Caki2 (cell line): ENCODE measurements around the gene SLC6A19. TPM values are rescaled to one million over a fixed set of nuclear protein-coding genes. Genes with fewer than 3 reads are reported as not detected.
"Not testable (repeated sequence)": the region's sequence is repeated elsewhere in the genome, so short reads cannot be mapped to it uniquely, and the experiment has no call there.

Source experiments
- DNase-seq: peaks from one replicate; pipeline ENCODE4 v3.0.0-alpha.2; 2015; ENCODE audit warnings: low read depth
- in situ Hi-C: cut with HindIII; loops from 2 replicates; pipeline ENCODE4 v1.10.0; 2016; ENCODE audit warnings: low sequenced_read_pairs, low pct_unique_long_range_greater_than_20kb, mixed read lengths
- total RNA-seq: library from RNA; depleted of rRNA; stranded (reverse); fragments of >200 nt; shearing (Covaris generic); gene quantifications from 2 replicates; pipeline ENCODE4 v1.2.3, GENCODE V29; 2014; ENCODE audit warnings: low replicate concordance

SLC6A19 gene
- total RNA-seq, 1 experiment from 2014 or later, result not detected

DNA sequence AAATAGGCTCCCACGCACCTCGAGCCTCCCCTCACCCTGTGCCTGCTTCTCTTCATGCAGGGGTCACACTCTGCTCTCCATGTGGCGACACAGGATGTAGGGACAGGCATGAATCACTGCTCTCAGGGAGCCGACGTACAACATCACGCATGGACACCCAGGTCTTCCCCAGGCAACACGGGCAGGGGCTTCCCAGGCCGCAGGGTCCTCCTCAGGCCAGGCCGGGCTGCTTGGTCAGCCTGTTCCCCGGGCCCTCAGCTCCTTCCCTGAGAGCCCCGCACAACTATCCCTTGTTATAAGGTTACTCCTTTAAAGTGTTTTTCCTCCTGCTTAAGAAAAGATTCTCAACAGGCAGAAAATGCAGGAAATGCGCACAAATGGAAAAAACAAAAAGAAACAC lies 24.8 kb downstream of the SLC6A19 start:
- no peak for DNase-seq
- in situ Hi-C loops, result no loop called here

DNA sequence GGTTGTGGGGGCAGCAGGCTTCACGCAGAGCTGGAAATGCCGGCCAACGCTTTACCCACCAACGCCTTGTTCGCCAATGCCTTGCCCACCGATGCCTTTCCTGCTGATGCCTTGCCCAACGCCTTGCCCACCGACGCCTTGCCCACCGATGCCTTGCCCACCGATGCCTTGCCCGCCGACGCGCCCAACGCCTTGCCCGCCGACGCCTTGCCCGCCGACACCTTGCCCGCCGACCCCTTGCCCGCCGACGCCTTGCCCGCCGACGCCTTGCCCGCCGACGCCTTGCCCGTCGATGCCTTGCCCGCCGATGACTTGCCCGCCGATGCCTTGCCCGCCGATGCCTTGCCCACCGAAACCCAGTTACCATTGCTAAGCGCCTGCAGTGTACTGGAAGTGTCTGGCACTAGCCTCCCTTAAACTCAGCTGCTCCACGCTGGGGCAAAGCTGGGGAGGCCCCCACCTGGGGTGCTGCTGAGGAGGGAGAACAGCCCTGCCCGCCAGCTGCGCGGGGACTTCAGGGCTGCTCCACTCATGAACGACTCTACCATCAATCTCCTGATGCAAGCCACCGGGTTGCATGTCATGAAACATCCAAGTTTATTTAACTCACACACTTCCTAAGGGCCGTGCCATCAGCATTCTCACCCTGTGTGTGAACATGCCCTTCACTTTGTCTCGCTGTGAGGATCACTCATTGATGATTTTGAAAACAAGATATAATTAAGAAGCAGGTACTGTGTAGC lies 25.6 kb downstream of the SLC6A19 start:
- in situ Hi-C loops, result no loop called here

DNA sequence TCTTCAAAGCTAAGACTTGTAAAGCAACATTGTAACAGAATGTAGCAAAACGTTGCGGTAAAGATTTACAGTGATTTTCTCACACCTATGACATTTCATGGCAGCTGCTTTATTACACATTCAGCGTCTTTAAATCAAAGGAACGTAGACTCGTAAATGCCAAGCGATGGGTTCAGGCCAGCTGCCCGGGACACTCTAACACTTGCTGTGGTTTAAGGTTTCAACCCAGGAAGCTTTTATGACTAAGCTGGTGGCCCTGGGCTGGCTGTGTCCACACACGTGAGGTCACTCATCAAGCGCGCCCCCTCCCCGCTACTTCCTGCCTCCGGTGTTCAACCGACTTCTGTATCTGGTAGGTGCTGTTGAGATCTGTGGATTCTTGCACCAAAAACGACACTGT lies 26.3 kb downstream of the SLC6A19 start:
- DNase-seq, result no peak
- in situ Hi-C loops, result no loop called here

More for the DNA sequence above, 25.6 kb downstream of the SLC6A19 start:
- no peak for DNase-seq

DNA sequence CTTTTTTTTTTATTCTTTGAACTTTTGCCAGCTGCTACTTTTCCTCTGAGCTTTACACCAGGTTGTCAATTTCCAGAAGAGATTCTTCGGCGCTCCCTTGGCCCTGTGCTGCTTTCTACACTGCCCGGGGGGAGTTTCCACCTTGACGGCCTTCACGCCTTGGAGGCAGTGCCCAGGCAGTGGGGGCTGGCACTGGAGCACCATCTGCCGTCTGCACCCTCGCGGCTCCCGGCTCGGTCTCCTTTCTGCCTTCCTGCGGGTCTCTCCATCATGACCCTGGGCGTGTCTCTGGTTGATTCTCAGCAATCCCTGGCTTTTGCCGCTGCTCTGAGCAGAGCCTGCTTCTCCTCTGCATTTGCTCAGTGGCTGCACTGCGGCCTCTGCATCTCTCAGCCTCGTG lies 26.7 kb downstream of the SLC6A19 start:
- DNase-seq, result no peak
- in situ Hi-C loops, result no loop called here

GRCh38 chr5:1229023-1229422 lies 27.6 kb downstream of the SLC6A19 start:
- DNase-seq, in situ Hi-C loops: not testable (repeated sequence)

DNA sequence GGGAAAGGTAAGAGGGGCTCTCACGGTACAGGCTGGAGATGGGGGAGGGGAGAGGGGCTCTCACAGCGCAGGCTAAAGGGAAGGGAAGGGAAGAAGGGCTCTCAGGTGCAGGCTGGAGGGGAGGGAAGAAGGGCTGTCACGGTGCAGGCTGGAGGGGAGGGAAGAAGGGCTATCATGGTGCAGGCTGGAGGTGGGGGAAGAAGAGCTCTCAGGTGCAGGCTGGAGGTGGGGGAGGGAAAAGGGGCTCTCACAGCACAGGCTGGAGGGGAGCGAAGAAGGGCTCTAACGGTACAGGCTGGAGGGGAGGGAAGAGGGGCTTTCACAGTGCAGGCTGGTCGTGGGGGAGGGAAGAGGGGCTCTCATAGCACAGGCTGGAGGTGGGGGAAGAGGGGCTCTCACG lies 28.4 kb downstream of the SLC6A19 start:
- in situ Hi-C loops, result no loop called here
- DNase-seq, result no peak

DNA sequence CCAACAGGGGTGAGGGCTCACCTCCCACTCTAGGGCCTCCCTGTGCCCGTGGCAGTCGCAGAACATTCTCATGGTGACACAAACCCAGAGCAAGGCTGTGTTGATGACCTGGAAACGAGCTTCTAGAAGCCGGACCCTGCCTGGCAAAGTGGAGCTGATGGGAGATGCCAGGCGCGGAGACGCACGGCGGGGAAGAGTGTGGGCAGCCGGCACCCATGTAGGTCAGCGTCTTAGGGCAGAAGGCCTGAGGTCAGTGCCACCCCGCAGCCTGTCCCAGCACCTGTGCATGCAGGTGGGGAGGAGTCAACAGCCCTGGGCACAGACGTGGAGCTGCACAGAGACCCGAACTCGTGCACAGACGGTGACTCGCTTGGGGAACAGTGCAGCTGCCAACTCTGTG lies 29.2 kb downstream of the SLC6A19 start:
- in situ Hi-C loops, result no loop called here
- no peak for DNase-seq

DNA sequence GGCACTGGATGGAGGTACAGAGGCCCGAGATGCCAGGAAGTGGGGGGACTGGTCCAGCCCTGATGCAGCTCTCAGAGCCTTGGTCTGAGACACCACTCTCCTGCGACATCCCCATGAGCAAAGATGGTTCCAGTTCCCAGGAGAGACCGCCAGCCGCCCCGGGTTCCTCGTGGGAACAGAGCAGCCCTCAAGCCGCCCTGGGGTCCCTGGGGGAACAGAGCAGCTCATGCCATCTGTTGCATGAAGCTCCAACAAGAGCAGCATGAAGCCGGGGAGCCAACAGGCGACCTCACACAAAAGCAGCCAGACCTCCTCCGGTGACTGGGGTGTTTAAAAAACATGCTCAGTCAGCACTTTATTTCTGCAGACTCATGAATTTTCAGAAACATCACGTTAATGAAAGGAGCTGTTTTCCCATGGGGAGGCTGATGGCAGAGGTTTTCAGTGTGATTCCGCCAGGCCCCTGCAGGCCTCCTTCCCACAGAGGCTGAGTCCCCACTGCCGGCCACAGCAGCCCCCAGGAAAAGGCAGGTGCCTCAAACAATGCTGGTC lies 30.0 kb downstream of the SLC6A19 start:
- no peak for DNase-seq
- in situ Hi-C loops, result no loop called here

DNA sequence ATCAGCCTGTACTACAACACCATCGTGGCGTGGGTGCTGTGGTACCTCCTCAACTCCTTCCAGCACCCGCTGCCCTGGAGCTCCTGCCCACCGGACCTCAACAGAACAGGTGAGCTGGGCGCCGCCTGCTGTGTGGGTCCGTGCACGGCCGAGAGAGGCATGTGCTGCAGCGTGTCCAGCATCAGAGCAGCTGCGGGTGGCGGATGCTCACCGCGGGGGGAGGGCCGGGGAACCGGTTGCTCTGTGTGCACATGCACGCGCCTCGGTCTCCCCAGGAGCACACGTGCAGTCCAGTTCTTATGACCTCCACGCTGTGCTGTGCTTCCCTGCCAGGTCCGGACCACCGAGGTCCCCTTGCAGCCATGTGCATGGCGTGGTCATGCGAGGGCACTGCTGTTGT lies 31.4 kb downstream of the SLC6A19 start:
- in situ Hi-C loops, result no loop called here
- no peak for DNase-seq

GRCh38 chr5:1235379-1235778 lies 34.0 kb downstream of the SLC6A19 start:
- DNase-seq, result no peak
- in situ Hi-C loops, result no loop called here

- no peak for DNase-seq
- in situ Hi-C loops, result no loop called here
These were observed 34.4 kb downstream of the SLC6A19 start for GRCh38 chr5:1235838-1236237.

- in situ Hi-C loops, result no loop called here
- no peak for DNase-seq
These were observed 38.3 kb downstream of the SLC6A19 start for GRCh38 chr5:1239505-1240251.

DNA sequence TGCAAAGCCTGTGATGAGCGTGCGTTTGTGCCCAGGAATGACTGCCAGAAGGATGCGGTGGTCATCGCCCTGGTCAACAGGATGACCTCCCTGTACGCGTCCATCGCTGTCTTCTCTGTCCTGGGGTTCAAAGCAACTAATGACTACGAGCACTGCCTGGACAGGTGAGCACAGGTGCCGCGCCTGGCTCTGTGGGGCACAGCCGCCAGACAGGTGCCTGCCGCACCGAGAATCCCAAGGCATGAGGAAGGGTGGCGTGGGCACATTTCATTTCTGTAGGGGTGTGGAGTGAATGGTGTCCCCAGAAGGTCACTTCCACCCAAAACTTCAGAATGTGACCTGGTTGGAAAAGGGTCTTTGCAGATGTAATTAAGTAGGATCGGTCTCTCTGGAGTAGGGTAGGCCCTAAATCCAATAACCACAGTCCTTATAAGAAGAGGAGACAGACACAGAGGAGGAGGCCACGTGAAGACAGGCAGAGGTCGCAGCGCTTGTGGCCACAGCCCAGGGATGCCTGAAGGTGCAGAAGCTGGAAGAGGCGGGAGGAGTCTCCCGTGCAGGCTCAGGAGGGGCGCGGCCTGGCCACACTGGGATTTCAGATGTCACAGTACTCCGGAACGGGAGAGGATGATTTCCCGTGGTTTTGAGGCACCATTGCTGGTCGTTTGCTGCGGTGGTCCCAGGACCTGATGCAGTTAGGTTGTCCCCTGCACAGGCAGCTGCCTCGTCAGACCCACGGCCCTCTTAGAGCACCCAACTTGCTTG lies 39.3 kb downstream of the SLC6A19 start:
- DNase-seq, result no peak
- in situ Hi-C loops, result no loop called here

DNA sequence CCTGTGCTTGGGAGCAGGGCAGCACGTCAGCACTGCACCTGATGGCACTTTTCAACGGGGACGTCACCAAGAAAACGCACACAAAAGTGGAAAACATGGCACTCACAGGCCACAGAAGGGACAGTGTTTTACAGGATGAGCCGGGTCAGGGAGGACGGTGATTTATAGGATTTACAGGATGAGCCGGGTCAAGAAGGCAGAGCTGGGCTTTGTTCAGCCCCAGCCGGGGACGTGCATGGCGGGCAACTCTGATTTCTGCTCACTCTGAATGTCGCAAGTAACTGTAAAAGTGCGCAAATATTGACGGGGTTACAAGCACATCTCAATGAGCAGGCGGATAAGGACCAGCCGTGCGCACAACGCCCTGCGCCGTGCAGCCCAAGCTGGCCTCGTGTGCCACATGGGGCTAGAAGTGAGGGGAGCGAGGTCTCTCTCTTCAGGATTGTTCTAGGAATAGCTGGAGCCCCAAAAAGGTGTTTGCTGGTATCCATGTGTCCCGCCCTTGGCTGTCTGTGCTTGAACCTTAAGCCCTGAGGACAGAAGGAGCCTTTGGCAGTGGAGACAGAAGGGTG lies 40.2 kb downstream of the SLC6A19 start:
- no peak for DNase-seq
- in situ Hi-C loops, result no loop called here

- in situ Hi-C loops, result no loop called here
- DNase-seq, result no peak
These were observed 41.5 kb downstream of the SLC6A19 start for GRCh38 chr5:1242733-1243486.

DNA sequence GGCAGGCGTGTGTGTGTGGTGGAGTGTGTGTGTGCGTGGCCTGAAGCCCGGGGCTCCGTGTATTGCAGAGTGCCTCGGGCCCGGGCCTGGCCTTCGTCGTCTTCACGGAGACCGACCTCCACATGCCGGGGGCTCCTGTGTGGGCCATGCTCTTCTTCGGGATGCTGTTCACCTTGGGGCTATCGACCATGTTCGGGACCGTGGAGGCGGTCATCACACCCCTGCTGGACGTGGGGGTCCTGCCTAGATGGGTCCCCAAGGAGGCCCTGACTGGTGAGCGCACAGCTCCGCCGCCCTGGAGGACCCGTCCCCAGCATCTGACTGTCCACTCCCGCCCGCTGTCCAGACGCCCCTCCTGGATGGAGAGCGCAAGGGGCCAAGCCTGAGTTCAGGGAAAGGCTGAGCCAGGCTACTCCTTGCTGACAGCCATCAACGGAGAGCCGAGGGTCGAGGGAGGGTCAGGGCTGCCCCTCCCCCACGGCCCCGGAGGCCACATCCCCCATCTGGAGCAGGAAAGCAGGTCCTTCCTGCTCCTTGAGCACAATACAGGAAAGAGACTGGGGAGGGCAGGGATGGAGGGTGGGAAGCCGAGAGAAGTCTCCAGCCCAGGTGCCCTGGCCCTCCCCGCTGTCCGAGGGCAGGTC lies 42.2 kb downstream of the SLC6A19 start:
- DNase-seq, result no peak
- in situ Hi-C loops, result no loop called here

GRCh38 chr5:1244255-1244654 lies 42.9 kb downstream of the SLC6A19 start:
- DNase-seq, result no peak
- in situ Hi-C loops, result no loop called here
